ENCODE data around the gene EGF.

EGF gene

DNA sequence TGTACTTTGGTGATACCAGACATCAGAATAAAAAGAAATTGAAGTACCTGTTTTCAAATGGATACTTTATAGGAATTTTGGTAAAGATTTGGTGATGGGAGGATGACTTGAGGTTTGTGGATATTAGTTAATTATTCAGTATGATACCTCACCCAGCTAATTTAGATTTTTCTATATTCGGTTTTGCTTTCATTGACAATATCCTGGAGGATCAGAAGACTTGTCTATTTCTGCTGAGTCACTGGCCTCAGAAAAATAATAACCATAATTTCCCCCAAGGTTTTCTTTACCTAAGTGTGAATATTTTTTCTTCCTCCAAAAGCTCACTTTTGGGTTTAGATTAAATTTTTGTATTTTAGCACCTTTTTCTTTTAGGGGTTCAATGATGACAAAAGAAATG lies 100.2 kb downstream of the EGF start:
- DNase-seq: no peak
- peaks cover 8% of the 10 kb centered on the region for H3K9me3 Mint-ChIP-seq
- no peak overlapping the region for H3K27ac Mint-ChIP-seq
- peaks cover 16% of the 10 kb centered on the region for H3K4me1 Mint-ChIP-seq
- H3K27me3 Mint-ChIP-seq (ENCODE audit: low read depth, poor library complexity): no peaks in the 10 kb centered on the region
- H3K4me3 Mint-ChIP-seq: no peak overlapping the region
- TF ChIP-seq CTCF (IDR thresholded peaks at IDR 0.05): no peak
- H3K36me3 Mint-ChIP-seq (ENCODE audit: low read depth): no peaks in the 10 kb centered on the region

GRCh38 chr4:110014233-110014632 lies 101.5 kb downstream of the EGF start:
- H3K9me3 Mint-ChIP-seq: peaks cover 8% of the 10 kb centered on the region
- H3K4me1 Mint-ChIP-seq: peaks cover 6% of the 10 kb centered on the region
- H3K27ac Mint-ChIP-seq: no peak overlapping the region
- TF ChIP-seq CTCF (IDR thresholded peaks at IDR 0.05): no peak
- H3K27me3 Mint-ChIP-seq (ENCODE audit: low read depth, poor library complexity): no peaks in the 10 kb centered on the region
- DNase-seq: no peak
- H3K4me3 Mint-ChIP-seq: no peak overlapping the region
- no peaks in the 10 kb centered on the region for H3K36me3 Mint-ChIP-seq (ENCODE audit: low read depth)

DNA sequence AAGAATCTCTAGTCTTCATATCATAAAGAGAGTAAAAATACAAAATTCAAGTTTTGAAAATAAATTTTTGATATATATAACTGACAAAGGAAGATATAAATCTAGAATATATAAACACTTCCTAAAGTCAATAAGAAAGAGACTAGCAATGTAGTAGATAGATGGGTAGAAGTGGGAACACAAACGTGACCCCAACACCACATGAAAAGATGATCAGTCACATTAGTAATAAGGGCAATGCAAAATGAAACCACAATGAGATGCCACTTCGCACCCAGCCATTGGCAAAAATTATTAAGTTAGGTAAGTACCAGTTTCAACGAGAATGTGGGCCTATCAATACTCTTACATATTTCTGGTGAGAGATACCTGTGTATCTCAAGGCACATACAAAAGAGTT lies 106.5 kb downstream of the EGF start:
- Mint-ChIP-seq H3K36me3 (ENCODE audit: low read depth) (no peaks in the 10 kb centered on the region), H3K4me3 (no peak overlapping the region), H3K27me3 (ENCODE audit: low read depth, poor library complexity) (no peaks in the 10 kb centered on the region), H3K9me3 (peaks cover 8% of the 10 kb centered on the region), H3K4me1 (no peaks in the 10 kb centered on the region), H3K27ac (no peak overlapping the region)
- no peak for DNase-seq
- TF ChIP-seq CTCF (IDR thresholded peaks at IDR 0.05): no peak

DNA sequence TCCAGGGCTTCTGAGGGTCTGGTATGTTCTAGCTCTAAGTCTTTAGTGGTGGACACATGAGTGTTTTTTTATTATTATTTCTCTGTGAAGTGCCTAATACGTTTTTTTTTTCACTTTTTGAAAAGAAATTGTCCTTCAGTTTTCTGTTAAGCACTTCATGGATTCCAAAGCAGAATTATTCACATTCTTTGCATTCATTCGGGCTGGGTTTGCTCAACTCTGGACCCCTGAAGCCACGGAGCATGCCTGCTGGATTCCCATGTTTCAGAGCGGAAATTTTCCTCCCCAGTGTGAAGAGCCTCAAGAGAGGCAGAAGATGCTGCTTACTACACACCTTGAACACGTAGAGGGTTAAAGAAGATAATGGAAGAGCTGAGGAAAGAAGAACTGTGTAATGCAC lies 107.5 kb downstream of the EGF start:
- no peak for TF ChIP-seq CTCF (IDR thresholded peaks at IDR 0.05)
- Mint-ChIP-seq H3K4me3 (no peak overlapping the region), H3K27ac (no peak overlapping the region), H3K27me3 (ENCODE audit: low read depth, poor library complexity) (peaks cover 3% of the 10 kb centered on the region), H3K4me1 (no peaks in the 10 kb centered on the region), H3K9me3 (peaks cover 8% of the 10 kb centered on the region), H3K36me3 (ENCODE audit: low read depth) (no peaks in the 10 kb centered on the region)
- no peak for DNase-seq

DNA sequence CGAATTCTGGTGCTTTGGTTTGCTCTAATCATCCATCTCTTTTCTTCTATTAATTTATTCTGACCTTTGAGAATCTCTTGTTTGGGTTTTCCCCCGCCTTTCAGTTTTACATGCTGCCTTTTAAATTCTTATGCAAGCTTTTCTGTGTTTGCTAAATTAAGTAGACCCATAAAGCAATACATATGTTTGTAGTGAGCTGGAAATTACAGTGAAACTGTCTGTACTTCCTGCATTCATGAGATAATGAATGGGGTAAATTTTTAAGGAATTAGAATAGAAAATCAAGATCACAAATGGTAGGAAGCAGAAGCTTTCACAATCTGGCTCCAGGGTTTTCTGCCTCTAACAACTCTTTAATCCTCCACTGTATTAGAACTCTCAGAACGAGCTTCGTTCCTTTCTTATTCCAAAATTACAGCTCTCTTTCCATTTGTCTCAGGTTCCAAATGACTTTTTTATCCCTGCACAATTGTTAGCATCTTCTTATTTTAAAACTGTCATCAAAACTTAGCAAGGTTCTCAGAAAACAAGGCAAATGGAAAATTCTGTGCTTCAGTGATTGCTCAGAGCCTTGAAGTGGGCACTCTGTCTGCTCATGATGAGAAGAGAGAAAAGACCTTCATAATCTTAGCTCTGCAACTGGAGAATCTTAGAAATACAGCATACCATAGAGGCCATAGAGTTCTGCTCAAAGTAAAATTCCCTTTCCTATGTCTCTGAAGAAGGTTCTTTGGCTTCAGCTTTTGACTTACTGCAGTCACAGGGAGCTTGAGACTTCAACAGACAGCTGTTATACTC lies 108.2 kb downstream of the EGF start:
- H3K27ac Mint-ChIP-seq: no peak overlapping the region
- H3K36me3 Mint-ChIP-seq (ENCODE audit: low read depth): no peaks in the 10 kb centered on the region
- H3K4me1 Mint-ChIP-seq: no peaks in the 10 kb centered on the region
- H3K4me3 Mint-ChIP-seq: no peak overlapping the region
- peaks cover 8% of the 10 kb centered on the region for H3K9me3 Mint-ChIP-seq
- TF ChIP-seq CTCF (IDR thresholded peaks at IDR 0.05): no peak
- no peak for DNase-seq
- peaks cover 3% of the 10 kb centered on the region for H3K27me3 Mint-ChIP-seq (ENCODE audit: low read depth, poor library complexity)

DNA sequence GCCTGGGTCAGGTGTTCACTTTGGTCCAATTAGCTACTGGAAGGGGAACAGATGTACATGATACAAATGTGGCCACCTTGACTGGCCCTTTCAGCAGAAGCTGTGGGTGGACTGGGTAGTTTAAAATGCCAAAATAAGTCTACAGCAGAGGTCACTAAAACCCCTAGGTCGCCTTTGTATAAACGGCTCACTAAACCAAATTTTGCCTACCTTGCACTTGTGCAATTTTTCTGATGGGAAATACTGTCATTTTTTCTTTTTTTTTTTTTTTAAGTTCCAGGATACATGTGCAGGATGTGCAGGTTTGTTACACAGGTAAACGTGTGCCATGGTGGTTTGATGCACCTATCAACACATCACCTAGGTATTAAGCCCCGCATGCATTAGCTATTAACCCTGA lies 109.8 kb downstream of the EGF start:
- no peaks in the 10 kb centered on the region for H3K36me3 Mint-ChIP-seq (ENCODE audit: low read depth)
- peaks cover 3% of the 10 kb centered on the region for H3K27me3 Mint-ChIP-seq (ENCODE audit: low read depth, poor library complexity)
- TF ChIP-seq CTCF (IDR thresholded peaks at IDR 0.05): no peak

More for the DNA sequence above, 109.8 kb downstream of the EGF start:
- Mint-ChIP-seq H3K4me1 (no peaks in the 10 kb centered on the region), H3K27ac (no peak overlapping the region), H3K9me3 (no peaks in the 10 kb centered on the region), H3K4me3 (no peak overlapping the region)
- no peak for DNase-seq
